Retinal pigment epithelial cell (primary cell): ENCODE results near the gene STC2.
A peak's percentile ranks its signal among the peaks of the same experiment; 100 is the strongest.

Experiments used
- DNase-seq: peaks from one replicate; pipeline ENCODE4 v3.0.0-alpha.2; 2010; ENCODE audit warnings: low read depth
- H3K4me3 ChIP-seq: 2 replicates; pipeline ENCODE4 v1.5.1; 2011; ENCODE audit warnings: mild to moderate bottlenecking, low read length, control low read depth, moderate library complexity
- TF ChIP-seq, protein P1 (sequence below): conservative IDR thresholded peaks from 2 replicates; pipeline ENCODE4 v1.5.1; 2011; ENCODE audit warnings: low read depth, low read length, control low read depth, inconsistent platforms

STC2 gene

GRCh38 chr5:173298213-173298926, 29.8 kb downstream of the STC2 start:
- H3K4me3 ChIP-seq, result no peak overlapping the region
- TF ChIP-seq, protein P1, sequence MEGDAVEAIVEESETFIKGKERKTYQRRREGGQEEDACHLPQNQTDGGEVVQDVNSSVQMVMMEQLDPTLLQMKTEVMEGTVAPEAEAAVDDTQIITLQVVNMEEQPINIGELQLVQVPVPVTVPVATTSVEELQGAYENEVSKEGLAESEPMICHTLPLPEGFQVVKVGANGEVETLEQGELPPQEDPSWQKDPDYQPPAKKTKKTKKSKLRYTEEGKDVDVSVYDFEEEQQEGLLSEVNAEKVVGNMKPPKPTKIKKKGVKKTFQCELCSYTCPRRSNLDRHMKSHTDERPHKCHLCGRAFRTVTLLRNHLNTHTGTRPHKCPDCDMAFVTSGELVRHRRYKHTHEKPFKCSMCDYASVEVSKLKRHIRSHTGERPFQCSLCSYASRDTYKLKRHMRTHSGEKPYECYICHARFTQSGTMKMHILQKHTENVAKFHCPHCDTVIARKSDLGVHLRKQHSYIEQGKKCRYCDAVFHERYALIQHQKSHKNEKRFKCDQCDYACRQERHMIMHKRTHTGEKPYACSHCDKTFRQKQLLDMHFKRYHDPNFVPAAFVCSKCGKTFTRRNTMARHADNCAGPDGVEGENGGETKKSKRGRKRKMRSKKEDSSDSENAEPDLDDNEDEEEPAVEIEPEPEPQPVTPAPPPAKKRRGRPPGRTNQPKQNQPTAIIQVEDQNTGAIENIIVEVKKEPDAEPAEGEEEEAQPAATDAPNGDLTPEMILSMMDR, result no peak
- DNase-seq, result no peak

DNA sequence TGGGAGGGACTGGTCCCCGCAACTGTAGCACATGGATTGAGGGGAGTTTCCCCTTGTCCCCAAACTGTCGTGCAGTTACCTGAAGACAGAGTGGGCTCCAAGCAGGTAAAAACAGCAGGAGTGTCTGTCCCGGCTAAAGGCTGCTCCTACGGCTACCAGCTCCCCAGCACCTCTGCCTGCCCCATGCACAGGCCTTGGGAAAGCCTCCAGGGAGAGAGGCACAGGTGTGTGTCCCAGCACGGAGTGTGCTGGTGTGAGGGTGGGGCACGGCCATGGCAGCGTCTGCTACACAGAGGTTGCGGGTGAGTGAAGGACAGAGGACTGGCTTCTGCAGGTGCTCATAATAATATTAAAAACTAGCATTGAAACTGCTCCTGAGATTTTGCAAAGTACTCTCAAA, 30.4 kb downstream of the STC2 start:
- H3K4me3 ChIP-seq, result no peak overlapping the region
- no peak for DNase-seq
- TF ChIP-seq, protein P1, result no peak

DNA sequence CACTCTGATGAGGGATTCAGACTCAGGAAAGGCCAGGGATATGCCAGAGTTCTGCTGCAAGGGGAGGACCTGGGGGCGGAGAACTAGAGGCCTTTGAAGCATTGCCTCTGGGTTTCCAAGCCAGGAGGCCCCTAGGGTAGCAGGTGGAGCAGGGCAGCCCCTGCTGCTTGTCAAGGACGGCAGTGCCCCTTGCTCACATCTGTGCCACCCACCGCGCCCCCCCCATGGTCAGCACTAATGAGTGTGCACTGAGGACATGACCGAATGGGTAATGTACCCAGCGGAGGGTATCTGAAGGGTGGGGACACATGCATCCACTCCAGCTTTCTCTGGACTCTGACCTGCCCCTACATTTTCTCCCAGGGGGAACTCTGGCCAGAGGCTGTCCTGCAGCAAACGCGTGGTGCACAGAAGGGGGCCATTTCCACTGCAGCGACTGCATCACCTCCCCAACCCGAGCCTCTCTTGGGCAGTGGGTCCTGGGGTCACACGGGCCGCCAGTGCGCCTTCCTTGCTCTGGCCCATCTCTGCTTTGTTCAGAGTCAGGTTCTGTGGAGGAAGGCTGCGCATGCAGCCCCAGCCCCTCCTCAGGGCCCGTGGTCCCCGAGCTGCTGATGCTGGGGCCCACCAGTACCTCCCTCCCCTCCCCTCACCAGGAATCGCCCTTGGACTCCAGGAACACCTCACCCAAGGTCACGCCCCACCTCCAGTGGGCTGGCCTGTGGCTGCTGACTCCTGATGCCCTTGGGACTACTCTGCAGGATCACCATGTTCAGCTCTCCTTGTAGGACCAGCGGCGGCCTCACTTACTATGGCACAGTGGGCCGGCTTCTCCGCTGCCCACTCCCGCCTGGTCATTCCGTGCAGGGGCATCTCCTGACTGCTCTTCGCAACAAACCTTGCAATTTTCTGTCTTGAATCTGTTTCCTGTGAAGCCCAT, 31.2 kb downstream of the STC2 start:
- TF ChIP-seq, protein P1, result no peak
- no peak overlapping the region for H3K4me3 ChIP-seq
- no peak for DNase-seq

GRCh38 chr5:173295796-173296195, 32.4 kb downstream of the STC2 start:
- DNase-seq, result no peak
- no peak overlapping the region for H3K4me3 ChIP-seq
- TF ChIP-seq, protein P1, result no peak

- TF ChIP-seq, protein P1, result no peak
- DNase-seq, result no peak
- no peak overlapping the region for H3K4me3 ChIP-seq
Observed at GRCh38 chr5:173294673-173295320, 33.4 kb downstream of the STC2 start.

DNA sequence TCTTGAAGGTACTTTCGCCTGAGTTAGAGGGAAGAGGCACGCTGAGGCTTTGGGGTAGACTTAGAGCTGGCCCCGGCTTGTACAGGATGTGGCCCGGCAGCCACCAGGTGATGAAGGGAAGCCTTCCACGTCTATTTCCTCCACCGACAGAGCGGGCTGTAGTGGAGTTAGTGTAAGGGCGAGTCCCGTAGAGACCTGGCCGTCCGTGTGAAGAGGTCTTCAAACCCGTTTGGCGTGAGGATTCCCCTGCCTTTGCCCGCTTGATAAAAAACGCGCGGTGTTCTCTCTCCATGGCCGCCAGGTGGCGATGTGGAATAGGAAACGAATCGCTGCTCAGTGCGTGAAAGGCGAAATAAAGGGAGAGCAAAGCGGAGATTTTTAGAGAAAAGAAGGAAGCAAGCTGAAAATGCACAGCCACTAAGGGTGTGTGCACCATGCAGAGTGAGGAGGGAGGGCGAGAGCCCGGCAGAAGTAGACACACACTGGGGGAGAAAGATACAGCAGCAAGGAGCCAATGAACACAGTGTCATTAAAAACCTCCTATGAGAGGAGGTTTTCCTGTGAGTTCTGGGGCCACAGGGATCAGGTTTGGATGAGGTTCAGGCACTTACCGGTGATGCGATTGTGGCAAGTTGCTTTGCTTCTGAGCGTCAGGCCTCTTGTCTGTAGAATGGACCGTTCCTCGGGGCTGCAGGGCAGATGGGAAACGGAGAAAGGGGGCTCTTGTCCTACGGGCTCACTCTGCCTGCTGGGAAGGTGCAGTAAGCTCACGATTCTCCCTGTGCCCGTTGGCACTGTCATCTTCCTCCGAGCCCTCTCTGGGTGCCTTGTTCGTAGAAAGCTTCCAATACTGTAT, 34.2 kb downstream of the STC2 start:
- peak overlapping the region; percentile 17 for H3K4me3 ChIP-seq
- TF ChIP-seq, protein P1, result peak; percentile 87
- peak; percentile 38 for DNase-seq
